Epithelial cell of proximal tubule (primary cell): ENCODE measurements around the gene SIDT1. TPM values are rescaled to one million over a fixed set of nuclear protein-coding genes. Genes with fewer than 3 reads are reported as not detected.

ENCODE experiments used
- DNase-seq: peaks from one replicate; pipeline ENCODE4 v3.0.0-alpha.2; 2011; ENCODE audit warnings: low read depth
- H3K4me3 ChIP-seq: 2 replicates; pipeline ENCODE4 v1.5.1; 2011; ENCODE audit warnings: low read depth, mild to moderate bottlenecking, low read length
- total RNA-seq: library from RNA; depleted of rRNA; stranded (reverse); fragments of >200 nt; gene quantifications from 2 replicates; pipeline ENCODE4 v1.2.3, GENCODE V29; 2015
- TF ChIP-seq, protein P1 (sequence below): conservative IDR thresholded peaks from 2 replicates; pipeline ENCODE4 v1.5.1; 2012; ENCODE audit warnings: low read depth, mild to moderate bottlenecking, low read length

SIDT1 gene
- total RNA-seq, 1 donor from 2014 or later: not detected

DNA sequence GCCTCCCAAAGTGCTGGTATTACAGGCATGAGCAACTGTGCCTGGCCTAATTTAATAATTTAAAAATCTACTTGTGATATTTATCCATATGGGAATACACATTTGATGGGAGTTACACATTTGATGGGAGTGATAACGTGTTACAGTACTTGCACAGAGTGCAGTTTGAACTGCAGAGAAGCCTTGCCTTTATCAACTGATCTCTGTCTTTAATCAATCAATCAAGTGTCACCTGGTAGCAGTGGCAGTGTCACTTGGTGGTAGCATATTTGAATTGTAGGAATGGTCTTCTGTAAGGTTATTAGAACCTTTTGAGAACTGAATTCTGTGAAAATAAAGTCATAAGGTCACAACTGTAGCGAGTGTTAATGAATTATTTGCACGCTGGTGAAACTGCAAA is 37.8 kb downstream of the SIDT1 start:
- DNase-seq: no peak
- TF ChIP-seq, protein P1, sequence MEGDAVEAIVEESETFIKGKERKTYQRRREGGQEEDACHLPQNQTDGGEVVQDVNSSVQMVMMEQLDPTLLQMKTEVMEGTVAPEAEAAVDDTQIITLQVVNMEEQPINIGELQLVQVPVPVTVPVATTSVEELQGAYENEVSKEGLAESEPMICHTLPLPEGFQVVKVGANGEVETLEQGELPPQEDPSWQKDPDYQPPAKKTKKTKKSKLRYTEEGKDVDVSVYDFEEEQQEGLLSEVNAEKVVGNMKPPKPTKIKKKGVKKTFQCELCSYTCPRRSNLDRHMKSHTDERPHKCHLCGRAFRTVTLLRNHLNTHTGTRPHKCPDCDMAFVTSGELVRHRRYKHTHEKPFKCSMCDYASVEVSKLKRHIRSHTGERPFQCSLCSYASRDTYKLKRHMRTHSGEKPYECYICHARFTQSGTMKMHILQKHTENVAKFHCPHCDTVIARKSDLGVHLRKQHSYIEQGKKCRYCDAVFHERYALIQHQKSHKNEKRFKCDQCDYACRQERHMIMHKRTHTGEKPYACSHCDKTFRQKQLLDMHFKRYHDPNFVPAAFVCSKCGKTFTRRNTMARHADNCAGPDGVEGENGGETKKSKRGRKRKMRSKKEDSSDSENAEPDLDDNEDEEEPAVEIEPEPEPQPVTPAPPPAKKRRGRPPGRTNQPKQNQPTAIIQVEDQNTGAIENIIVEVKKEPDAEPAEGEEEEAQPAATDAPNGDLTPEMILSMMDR: no peak
- H3K4me3 ChIP-seq: no peak overlapping the region

DNA sequence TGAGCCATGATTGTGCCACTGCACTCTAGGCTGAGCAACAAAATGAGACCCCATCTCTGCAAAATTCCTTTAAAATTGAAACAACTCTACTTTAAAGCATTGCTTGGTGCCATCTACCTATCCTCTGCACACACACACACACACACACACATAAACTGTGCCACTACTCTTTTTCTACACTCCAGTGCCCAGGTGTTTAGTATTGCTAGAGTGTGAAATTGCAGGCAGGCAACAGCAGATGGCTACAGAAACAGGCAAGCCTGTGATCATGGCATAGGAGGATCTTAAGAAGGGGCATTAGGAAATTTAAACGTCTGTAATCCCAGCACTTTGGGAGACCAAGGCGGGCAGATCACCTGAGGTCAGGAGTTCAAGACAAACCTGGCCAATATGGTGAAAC is 39.0 kb downstream of the SIDT1 start:
- TF ChIP-seq, protein P1: no peak
- H3K4me3 ChIP-seq: no peak overlapping the region
- DNase-seq: no peak

DNA sequence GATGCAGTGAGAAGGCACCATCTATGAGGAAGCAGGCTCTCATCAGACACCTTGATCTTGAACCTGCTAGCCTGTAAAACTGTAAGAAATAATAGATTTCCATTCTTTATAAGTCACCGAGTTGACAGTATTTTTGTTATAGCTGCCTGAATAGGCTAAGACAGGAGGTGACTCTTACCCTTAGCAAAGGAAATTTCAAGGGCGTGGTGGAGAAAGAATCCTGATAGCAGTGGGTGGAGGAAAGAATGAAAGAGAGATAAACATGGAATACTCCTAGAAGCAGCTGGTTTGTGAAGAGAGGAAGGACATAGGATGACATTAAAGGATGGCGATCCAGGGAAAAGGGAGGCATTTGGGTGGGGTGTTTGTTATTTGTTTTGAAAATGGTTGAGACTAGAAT is 41.4 kb downstream of the SIDT1 start:
- TF ChIP-seq, protein P1: no peak
- DNase-seq: no peak
- H3K4me3 ChIP-seq: no peak overlapping the region

DNA sequence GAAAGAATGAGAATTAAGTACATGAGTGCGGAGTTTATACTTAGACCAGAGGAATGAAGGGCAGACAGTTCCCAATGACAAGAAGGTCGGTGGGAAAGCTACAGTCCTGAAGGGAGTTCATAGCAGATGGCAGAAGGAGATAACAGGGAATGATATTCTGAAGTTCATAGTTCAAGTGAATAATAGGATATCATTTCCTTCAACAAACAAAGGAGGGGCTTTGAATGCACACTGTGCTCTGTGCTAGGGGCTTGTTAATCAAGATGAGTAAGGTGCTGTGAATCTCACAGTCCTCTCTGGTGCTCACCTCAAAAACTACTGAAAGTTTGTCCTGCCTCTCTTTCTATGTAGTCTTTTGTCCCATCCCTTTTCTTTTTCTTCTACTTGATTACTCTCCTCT is 41.9 kb downstream of the SIDT1 start:
- H3K4me3 ChIP-seq: no peak overlapping the region
- no peak for DNase-seq
- TF ChIP-seq, protein P1: no peak

DNA sequence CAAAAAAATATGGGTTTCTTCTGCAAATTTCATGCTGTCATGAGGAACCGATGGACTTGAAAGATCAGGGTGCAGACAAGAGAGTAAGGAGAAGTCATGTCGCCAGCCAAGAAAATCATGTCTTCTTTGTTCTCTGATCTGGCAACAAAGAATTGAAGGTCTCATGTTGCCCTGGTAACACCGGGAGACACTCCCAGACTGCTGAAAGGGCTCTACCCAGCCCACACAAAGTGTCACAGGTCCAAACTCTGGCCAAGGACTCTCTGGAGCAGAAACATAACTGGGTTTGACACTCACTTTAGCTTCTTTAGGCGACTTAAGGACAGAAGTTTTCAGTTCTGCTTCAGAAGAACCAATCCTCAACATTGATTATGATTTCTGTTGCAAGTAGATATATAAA is 42.9 kb downstream of the SIDT1 start:
- TF ChIP-seq, protein P1: no peak
- no peak overlapping the region for H3K4me3 ChIP-seq
- DNase-seq: no peak

DNA sequence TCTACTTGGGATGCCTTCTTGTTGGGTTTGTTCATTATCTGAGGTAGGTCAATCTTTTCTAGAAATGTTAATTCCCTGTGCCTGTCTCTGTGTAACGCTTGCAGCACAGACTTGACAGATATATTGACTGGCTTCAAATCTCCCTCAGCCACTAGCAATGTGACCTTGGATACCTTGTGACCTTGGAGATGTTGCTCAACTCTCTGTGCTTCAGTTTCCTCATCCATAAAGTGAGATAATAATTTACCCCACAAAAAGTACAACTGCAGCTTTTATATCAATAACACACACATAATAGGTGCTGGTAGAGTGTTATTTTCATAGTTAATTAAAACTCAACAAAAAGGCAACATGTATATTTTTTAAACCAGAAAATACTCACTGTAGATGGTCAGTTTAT is 52.9 kb downstream of the SIDT1 start:
- DNase-seq: no peak
- no peak overlapping the region for H3K4me3 ChIP-seq

DNA sequence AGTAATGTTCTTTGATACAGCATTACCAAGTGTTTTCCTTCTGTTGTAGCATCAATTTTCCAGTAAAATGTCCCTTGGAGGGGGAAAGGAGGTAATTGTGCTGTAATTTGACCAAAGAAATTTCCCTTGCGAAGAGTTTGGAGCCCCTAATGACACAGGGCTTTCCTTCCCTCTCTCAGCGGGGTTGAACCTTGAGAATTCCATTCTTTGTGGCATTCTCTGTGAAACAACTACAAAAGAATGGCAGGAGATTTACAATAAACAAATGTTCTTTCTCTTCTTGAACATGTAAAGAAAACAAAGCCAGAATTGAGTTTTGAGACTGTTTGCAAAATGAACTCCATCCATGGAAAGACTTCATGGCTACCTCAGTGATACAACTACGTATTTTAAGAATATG is 53.4 kb downstream of the SIDT1 start:
- H3K4me3 ChIP-seq: no peak overlapping the region
- TF ChIP-seq, protein P1: no peak
- no peak for DNase-seq

More for the DNA sequence above, 52.9 kb downstream of the SIDT1 start:
- TF ChIP-seq, protein P1: no peak
